ENCODE results near the gene MX2.

MX2 gene

GRCh38 chr21:41449613-41450012 lies 87.8 kb downstream of the MX2 start:
- no peak overlapping the region for H3K4me3 ChIP-seq

GRCh38 chr21:41451753-41452676 lies 90.2 kb downstream of the MX2 start:
- Histone ChIP-seq H3K27ac (no peak overlapping the region), H3K4me3 (no peak overlapping the region)

More at GRCh38 chr21:41449613-41450012, 87.8 kb downstream of the MX2 start:
- H3K27ac ChIP-seq = no peak overlapping the region

GRCh38 chr21:41453198-41453597 lies 91.4 kb downstream of the MX2 start:
- Histone ChIP-seq H3K4me3 (no peak overlapping the region), H3K27ac (no peak overlapping the region)

- Histone ChIP-seq H3K4me3 (no peak overlapping the region), H3K27ac (no peak overlapping the region)
Measured at GRCh38 chr21:41453761-41454160, 91.9 kb downstream of the MX2 start.

- no peak overlapping the region for H3K4me3 ChIP-seq
- no peak overlapping the region for H3K27ac ChIP-seq
Measured at GRCh38 chr21:41458121-41458520, 96.3 kb downstream of the MX2 start.

GRCh38 chr21:41458559-41458958 lies 96.7 kb downstream of the MX2 start:
- Histone ChIP-seq H3K4me3 (no peak overlapping the region), H3K27ac (no peak overlapping the region)
